DOHH2 (cell line): Measurements from ENCODE around the gene CALM3.

Experiments used
- H3F3A ChIP-seq: fragments of 200-600 bp; sonication (generic), shearing (Covaris generic); 2 replicates; pipeline ENCODE4 v1.6.0; 2016; ENCODE audit warnings: antibody characterized with exemption, mild to moderate bottlenecking; ENCODE audit not compliant: control insufficient read depth, insufficient read depth
- H3K27ac ChIP-seq: fragments of 200-600 bp; sonication (generic); 2 replicates; pipeline ENCODE4 v1.5.1; 2014; ENCODE audit warnings: low read depth, mild to moderate bottlenecking, low read length, moderate library complexity
- H3K27me3 ChIP-seq: fragments of 200-600 bp; sonication (generic); 2 replicates; pipeline ENCODE4 v1.6.1; 2014; ENCODE audit warnings: mild to moderate bottlenecking, low read length, mixed read lengths; ENCODE audit not compliant: control insufficient read depth
- H3K36me3 ChIP-seq: fragments of 200-600 bp; sonication (generic); 2 replicates; pipeline ENCODE4 v1.6.1; 2014; ENCODE audit warnings: mild to moderate bottlenecking, low read length, moderate library complexity, mixed read lengths; ENCODE audit not compliant: control insufficient read depth
- H3K4me1 ChIP-seq: fragments of 200-600 bp; sonication (generic); 2 replicates; pipeline ENCODE4 v1.6.1; 2014; ENCODE audit warnings: mild to moderate bottlenecking, low read length, mixed read lengths; ENCODE audit not compliant: control insufficient read depth
- H3K4me2 ChIP-seq: fragments of 200-600 bp; sonication (generic); 2 replicates; pipeline ENCODE4 v1.6.0; 2014; ENCODE audit warnings: mild to moderate bottlenecking, low read length, moderate library complexity
- H3K4me3 ChIP-seq: fragments of 200-600 bp; sonication (generic); 2 replicates; pipeline ENCODE4 v1.5.1; 2014; ENCODE audit warnings: mild to moderate bottlenecking, low read length, mixed read lengths
- H3K79me2 ChIP-seq: fragments of 200-600 bp; sonication (generic); 2 replicates; pipeline ENCODE4 v1.6.1; 2014; ENCODE audit warnings: mild to moderate bottlenecking, low read length, mixed read lengths; ENCODE audit not compliant: control insufficient read depth
- H3K9me2 ChIP-seq: fragments of 200-600 bp; sonication (generic); replicated peaks from 2 replicates; pipeline ENCODE4 v1.6.1; 2014; ENCODE audit warnings: mild to moderate bottlenecking, low read length, mixed read lengths; ENCODE audit not compliant: control insufficient read depth
- H3K9me3 ChIP-seq: fragments of 200-600 bp; sonication (generic); 2 replicates; pipeline ENCODE4 v1.6.1; 2014; ENCODE audit warnings: antibody characterized with exemption, low read length, mixed read lengths; ENCODE audit not compliant: control insufficient read depth, insufficient read depth
- H4K20me1 ChIP-seq: fragments of 200-600 bp; sonication (generic); 2 replicates; pipeline ENCODE4 v1.6.0; 2014; ENCODE audit warnings: low read depth, mild to moderate bottlenecking, antibody characterized with exemption, low read length, moderate library complexity; ENCODE audit not compliant: control insufficient read depth, insufficient read depth
- CTCF ChIP-seq: fragments of 200-600 bp; sonication (generic); IDR thresholded peaks from one replicate; pipeline ENCODE4 v1.5.1; 2014; ENCODE audit warnings: antibody characterized with exemption, mild to moderate bottlenecking, low read depth, low read length; ENCODE audit not compliant: poor library complexity, severe bottlenecking
- EZH2phosphoT487 ChIP-seq: fragments of 200-600 bp; sonication (generic); IDR thresholded peaks from 2 replicates; pipeline ENCODE4 v1.6.1; 2017; ENCODE audit warnings: borderline replicate concordance, mild to moderate bottlenecking, antibody characterized with exemption, low read length, moderate library complexity, mixed read lengths

Gene CALM3

GRCh38 chr19:46607448-46607841 is 6.3 kb downstream of the CALM3 start:
- Histone ChIP-seq H3K4me3 (no peak overlapping the region), H3K9me2 (no peaks in the 10 kb centered on the region), H3K4me2 (no peak overlapping the region), H3F3A (peaks cover 10% of the 10 kb centered on the region), H3K27ac (no peak overlapping the region), H3K4me1 (peaks cover 33% of the 10 kb centered on the region), H4K20me1 (peaks cover 17% of the 10 kb centered on the region), H3K79me2 (peaks cover 36% of the 10 kb centered on the region), H3K27me3 (no peaks in the 10 kb centered on the region), H3K36me3 (peaks cover 81% of the 10 kb centered on the region), H3K9me3 (no peaks in the 10 kb centered on the region)
- TF ChIP-seq EZH2phosphoT487, result no peak
- TF ChIP-seq CTCF, result no peak

GRCh38 chr19:46608178-46608577 is 7.0 kb downstream of the CALM3 start:
- no peaks in the 10 kb centered on the region for H3K9me2 ChIP-seq
- no peak overlapping the region for H3K4me2 ChIP-seq
- H3K4me1 ChIP-seq, result peaks cover 30% of the 10 kb centered on the region
- no peak overlapping the region for H3K27ac ChIP-seq
- no peaks in the 10 kb centered on the region for H3K27me3 ChIP-seq
- peaks cover 10% of the 10 kb centered on the region; the same call in 1 of the 2 replicates for H4K20me1 ChIP-seq
- H3K36me3 ChIP-seq, result peaks cover 74% of the 10 kb centered on the region
- no peak overlapping the region for H3K4me3 ChIP-seq
- TF ChIP-seq CTCF (no peak), EZH2phosphoT487 (no peak)
- peaks cover 10% of the 10 kb centered on the region for H3F3A ChIP-seq
- H3K79me2 ChIP-seq, result peaks cover 28% of the 10 kb centered on the region
- no peaks in the 10 kb centered on the region for H3K9me3 ChIP-seq

- peaks cover 22% of the 10 kb centered on the region for H3K79me2 ChIP-seq
- H3K27ac ChIP-seq, result no peak overlapping the region
- H3F3A ChIP-seq, result peaks cover 10% of the 10 kb centered on the region
- no peaks in the 10 kb centered on the region for H3K9me3 ChIP-seq
- peaks cover 68% of the 10 kb centered on the region for H3K36me3 ChIP-seq
- no peak for TF ChIP-seq EZH2phosphoT487
- TF ChIP-seq CTCF, result no peak
- no peak overlapping the region for H3K4me2 ChIP-seq
- peaks cover 24% of the 10 kb centered on the region for H3K4me1 ChIP-seq
- no peak overlapping the region for H3K4me3 ChIP-seq
- peaks cover 4% of the 10 kb centered on the region; the same call in 1 of the 2 replicates for H4K20me1 ChIP-seq
- no peaks in the 10 kb centered on the region for H3K9me2 ChIP-seq
- no peaks in the 10 kb centered on the region for H3K27me3 ChIP-seq
Measured at GRCh38 chr19:46608581-46609345, 7.6 kb downstream of the CALM3 start.
